Renal cortex interstitium (tissue), 11 donors: ENCODE measurements around the gene DENND1A. TPM values are rescaled to one million over a fixed set of nuclear protein-coding genes. Genes with fewer than 3 reads are reported as not detected.
"Not testable (repeated sequence)": the region's sequence is repeated elsewhere in the genome, so short reads cannot be mapped to it uniquely, and the experiment has no call there.

Experiments
- DNase-seq, 11 donors: peaks; one replicate each; pipeline ENCODE4 v3.0.0-alpha.2; 2013; ENCODE audit warnings: low read depth in 9 of 11, low spot score in 4 of 11; ENCODE audit errors: extremely low read depth in 1 of 11
- polyA plus RNA-seq, 3 donors: library from polyadenylated mRNA; unstranded; fragments of 120-200 nt; gene quantifications; one replicate each; pipeline ENCODE4 v1.2.1, GENCODE V29; 2013; ENCODE audit not compliant: insufficient read length in 3 of 3

The DENND1A gene
- polyA plus RNA-seq, 3 donors = 21.9 to 24.4 (median 22.3) TPM

DNA sequence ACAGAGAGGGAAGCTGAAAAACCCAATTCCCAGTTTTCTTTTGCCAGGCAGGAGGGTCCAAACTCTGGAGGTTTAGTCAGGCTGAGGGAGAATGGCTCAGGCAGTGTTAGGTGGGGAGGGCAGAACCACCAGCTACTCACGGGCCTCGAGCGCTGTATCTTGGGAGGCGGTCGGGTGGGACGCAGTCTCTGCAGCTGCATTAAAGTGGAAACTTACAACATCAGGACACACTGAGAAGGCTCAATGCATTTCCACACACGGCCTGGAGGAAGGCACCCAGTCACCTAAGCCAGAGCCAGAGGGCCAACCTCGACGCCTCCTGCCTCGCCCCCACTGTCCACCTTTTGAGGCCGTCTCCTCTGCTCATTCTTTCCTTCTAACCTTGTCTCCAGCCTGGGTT, 518.3 kb downstream of the DENND1A start:
- no peak for DNase-seq

DNA sequence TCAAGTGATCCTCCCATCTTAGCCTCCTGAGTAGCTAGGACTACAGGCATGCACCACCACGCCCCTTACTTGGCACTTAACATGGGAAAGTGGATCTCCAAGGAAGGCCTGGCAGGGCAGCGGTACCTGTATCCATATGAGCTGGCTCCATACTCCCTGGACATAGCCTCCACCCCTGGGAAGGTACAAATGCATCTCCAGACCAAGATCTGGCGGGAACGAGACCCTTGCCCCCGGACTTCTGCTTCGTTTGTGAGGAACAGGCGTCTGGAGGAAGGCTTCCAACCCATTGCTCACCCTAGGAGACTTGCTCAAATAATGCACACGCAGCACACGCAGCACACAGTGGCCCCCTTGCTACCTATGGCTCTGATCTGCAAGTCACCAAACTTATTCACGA, 518.7 kb downstream of the DENND1A start:
- no peak for DNase-seq

DNA sequence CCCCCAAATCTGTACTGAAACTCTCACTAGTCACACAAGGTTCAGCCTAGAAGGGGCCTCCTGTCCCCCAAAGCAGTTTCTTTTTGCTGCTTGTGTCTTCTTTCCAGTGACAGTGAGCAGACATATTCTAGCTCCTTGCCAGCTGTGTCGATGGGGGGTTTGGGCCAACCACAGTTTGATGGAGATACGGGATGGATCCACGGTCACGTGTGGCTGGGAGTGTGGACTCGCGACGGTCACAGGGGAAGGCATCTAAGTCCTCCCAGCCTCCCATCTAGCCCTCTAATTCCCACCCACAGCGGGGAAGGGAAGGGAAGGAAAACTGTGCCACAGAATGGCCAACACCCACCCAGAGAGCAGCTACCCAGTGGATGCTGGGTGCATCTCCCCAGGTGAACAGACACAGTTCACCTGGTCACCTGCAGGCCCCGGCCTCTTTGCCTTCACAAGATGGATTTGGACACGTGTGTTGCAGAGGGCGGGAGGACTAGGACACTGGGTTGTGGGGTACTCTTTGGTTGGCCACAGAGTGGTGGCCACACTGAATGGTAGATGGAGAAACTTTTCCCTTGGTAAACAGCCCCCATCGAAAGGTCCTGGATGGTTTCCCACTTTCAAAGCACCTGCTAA, 519.5 kb downstream of the DENND1A start:
- DNase-seq = no peak

DNA sequence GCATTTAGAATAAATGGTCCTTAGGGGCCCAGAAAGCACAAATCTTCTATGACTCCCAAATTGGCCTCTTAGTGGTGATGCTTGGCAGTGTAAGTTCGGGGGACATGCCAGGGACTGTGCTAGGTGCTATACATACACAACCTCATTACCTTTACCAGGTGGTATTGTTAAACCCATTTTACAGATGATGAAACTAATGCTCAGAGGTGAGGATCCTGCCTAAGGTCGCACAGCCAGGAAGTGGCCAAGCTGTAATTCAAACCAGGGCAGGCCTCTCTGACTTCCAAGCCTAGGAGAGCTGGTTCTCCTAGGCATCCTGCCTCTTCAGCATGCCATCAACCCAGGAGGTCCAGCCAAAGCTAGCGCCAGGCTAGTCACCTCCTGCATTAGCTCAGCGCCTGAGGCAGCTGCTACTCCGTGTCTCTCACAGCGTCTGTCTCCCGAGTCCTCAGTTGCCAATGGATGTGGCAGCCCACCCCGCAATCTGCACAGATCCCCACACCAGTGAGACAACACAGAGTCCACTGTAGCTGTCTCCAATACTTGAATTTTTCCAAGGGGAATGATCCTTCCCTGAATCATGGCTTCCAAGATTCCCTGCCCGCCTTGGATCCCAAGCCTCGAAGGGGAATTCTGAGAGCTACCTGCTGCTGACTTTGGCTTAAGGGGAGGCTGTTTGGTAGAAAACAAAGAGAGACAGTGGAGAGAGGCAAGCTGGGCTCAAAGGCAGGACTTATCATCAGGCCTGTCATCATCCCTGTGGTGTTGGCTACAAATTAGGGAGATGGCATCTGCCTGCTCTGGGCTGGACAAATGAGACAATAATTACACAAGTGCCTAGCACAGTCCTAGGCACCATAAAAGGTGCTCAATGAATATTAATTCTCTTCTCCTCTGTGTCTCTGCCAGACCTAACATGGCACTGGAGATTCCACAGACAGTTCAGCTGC, 521.3 kb downstream of the DENND1A start:
- no peak for DNase-seq

DNA sequence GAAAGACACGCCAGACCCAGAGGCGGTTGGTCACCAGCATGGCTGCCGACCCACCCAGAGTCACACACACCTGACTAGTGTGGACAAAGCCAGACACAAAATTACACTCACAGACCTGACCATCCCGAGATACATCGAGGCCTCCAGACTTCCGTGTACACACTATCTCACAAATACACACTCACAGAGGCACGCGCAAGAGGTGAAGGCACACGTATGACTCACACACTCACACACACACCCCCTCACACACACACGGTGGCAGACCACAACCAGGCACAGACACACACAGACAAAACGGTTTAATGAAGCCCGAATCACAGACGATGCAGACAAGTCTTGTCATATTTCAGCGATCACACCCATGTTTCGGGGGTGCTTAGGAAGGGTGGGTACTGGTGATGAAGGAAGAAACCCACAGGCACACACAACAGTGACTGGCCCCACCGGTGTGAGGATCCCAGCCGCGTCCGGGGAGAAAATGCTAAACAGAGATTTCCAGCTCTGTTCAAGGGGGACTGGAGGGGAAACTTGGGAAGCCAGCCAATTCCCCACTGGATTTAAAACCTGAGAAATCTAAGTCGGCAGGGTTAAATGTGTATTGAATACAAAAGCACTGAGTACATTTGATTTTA, 522.6 kb downstream of the DENND1A start:
- no peak for DNase-seq

DNA sequence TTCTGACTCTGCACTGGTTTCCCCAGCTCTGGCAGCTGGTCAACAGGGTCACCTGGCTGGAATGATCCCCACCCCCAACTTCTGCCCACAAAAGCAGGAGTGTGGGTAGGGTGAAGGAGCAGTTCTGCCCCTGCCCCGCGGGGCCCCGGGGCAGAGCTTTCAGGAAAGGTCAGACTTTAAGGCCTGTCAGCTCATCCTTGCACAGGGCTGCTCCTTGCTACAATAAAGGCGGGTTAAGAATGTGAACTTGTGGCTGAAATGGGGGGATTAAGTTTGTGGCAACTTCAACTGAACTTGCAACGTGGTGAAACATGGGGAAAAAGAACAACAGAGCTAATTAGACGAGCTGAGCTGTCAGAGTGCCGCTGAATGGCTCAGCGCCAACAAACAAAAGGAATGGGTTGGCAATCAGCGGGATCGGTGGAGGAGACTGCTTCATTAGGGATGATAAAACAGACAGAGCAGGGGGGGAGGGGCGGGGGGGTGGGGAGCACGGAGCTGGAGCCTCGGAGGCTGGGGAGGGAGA, 523.2 kb downstream of the DENND1A start:
- DNase-seq = no peak

DNA sequence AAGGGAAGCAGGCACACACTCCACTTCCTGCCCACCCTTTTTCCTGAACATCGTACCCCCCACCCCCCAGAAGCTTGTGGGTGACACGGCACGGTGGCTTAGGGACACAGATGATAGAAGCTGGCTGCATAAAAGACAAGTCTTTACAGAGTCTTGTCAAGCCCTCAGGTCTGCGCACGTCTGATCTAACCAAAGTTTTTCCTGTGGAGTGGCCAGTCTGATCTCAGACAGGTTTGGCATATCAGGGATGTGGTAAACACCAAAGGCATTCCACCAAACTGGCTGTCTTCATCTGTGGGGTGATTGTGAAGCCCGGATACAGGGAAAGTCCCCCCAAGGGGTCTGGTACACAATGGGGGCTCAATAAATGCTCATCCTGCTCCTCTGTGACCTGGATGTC, 523.9 kb downstream of the DENND1A start:
- no peak for DNase-seq

DNA sequence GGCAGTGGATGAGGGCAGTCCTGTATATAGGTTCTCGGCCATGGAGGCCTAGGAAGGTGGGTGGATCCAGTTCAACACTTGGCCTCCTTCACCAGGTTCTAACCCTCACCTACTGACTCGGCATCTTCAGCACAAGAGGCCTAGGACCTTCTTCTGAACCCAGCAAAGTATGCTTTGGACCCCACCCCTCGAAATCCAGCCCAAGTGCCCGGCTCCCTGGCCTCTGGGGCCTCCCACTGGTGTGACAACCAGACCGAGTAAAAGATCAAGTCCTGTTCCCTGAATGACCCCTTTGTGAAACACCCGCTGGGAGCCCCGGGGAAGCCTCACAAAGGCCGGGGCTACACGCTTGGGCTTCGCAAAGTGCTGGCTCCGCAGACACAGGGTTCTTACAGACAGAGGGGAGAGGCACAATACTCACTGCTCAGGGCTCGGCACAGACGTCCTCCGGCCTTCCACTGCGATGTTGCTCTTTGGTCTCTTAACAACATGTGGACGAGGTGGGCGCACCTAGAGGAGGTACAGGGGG, 526.9 kb downstream of the DENND1A start:
- DNase-seq = no peak

DNA sequence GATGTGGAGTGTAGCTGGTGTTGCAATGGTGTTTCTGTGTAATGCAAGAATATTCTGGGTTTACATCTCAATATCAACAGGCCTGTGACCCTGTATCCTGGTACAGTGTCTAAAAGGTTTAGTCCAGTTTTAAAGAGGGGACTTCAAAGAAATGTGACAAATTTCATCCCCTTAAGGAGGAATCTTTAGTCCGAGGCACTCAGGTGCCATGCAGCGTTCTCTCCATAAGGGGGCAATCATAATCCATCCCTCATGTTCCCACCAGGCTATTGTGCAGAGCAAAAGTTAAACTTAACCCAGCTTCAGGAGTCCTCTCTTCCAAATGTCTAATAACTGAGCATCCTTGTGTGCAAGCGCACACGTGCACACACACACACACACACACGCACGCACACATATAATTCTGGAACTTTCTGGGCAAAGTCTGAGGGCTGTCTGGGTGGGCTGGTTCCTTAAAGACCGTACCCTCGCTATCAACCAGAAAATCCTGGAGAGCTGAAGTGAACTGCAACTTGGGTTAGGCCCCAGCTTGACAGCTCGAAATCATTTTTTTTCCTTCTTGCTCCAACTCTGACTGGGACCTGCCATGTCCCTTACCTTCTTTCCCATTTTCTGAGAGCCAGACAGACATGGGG, 527.9 kb downstream of the DENND1A start:
- peak in 4 of 11 donors; percentile 36 to 54 (median 50) for DNase-seq

DNA sequence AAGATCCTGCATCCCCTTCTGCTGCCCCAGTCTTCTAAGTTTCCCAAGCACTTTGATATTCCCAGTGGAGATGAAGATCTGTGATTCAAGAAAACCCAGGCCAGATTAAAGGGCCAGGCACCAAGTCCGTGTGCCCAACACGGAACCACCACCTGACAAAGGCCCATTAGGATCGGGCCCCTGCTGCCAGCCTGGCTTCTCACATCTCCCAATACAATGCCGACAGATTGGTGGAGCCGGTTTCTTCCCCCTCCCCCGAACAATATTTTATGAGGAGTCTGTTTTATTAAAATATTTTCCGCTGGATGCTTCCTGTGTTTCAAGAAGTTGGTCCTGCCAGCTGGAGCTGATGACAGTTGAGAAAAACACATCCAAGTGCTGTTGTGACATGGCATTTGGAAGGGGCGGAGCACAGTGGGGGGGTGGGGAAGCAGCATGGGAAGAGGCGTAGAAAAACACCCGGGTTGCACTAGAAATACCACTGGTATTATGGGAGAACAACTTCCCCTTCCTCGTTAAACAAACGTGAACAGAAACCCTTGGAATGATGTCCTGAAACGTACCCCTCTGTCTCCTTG, 528.9 kb downstream of the DENND1A start:
- no peak for DNase-seq

DNA sequence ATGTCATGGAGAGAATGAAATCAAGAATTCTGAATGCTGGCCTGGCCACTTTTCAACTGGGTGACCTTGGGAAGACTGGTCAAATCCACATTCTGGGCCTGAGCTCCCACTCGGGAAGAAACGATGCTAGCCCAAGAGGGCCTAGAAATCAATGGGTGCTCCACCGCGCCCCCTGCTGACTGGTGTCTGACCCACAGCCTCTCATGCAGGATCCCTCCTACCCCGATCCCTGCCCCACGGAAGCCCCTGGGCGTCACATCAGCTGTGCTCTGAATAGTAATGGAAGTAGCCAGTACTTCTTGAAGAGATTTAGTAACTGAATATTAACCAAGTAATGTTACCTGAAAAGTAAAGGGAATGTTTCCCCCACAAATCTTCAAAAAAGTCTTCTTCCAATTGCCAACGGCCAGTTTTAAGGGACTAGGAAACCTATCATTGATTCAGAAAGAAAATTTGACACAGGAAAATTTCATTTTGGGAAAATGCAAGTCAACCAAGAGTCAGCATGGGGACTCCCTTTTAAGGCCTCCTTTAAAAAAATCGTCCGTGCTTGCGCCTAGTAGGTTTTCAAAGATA, 530.0 kb downstream of the DENND1A start:
- no peak for DNase-seq

DNA sequence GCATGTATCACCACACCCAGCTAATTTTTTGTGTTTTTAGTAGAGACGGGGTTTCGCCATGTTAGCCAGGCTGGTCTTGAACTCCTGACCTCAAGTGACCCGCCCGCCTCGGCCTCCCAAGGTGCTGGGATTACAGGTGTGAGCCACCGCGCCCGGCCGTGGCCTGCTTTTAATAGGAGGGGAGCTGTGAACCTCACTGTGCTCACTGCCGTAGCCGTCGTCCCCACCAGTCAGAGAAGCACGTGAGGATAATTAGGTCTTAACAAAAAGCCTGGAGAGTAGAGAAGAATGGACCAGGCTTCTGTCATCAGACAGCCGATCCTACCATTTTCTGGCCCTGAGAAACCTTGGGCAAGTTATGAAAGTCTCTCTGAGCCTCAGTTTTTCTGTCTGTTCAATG, 531.0 kb downstream of the DENND1A start:
- DNase-seq = not testable (repeated sequence)

DNA sequence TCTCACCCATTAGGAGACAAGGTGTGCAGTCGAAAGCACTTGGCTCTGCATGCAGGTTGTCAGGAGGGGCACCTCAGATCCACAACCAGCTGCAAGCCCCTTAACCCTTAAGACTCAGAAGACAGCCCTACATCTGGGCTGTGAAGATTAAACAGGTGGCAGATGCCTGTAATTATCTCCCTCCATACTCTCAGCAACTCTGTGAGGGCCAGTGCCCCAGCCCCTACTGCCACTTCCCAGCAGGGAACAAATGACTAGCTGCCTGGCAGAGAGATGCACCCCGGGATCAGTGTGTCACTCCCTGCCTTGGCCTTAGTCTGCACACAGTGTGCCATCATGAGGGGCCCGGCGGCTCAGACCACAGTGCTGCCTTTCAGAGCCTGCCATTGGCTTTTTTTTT, 532.0 kb downstream of the DENND1A start:
- DNase-seq = no peak

DNA sequence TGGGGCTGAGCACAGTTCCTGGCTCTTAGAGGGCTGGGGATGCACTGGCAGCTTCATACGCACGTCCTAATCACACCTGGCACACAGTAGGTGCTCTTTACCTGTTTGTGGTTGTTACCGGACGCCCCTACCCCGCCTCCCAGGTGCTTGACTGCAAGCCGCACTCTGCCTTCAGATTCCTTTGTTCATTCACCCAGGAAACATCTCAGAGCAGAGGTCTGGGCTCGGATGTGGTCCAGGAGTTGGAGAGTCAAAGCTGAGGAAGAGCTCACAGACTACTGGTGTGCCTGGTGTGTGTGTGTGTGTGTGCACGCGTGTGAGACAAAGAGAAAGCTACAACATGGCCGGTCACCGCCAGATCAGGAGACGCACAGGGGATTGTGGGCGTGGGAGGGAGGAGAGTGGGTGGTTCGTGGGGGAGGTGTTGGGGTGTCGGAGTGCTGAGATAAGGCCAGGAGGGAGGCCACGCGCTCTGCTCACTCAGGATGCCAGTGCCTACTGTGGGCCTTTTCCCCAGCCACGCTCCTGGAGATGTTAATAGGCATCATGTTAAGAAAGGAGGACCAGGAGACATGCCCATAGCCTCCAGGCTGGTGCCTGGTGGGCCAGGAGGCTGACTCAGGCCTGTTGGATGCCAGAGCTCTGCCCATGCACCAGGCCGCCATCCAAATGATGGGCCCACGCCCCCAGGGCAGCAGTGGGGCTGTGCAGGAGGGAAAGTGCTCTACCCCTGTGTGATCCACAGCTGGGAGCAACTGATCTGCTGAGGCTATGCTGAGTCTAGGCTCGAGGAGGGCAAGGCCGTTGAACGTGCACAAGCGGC, 534.0 kb downstream of the DENND1A start:
- peak in 1 of 11 donors; percentile 50 for DNase-seq

DNA sequence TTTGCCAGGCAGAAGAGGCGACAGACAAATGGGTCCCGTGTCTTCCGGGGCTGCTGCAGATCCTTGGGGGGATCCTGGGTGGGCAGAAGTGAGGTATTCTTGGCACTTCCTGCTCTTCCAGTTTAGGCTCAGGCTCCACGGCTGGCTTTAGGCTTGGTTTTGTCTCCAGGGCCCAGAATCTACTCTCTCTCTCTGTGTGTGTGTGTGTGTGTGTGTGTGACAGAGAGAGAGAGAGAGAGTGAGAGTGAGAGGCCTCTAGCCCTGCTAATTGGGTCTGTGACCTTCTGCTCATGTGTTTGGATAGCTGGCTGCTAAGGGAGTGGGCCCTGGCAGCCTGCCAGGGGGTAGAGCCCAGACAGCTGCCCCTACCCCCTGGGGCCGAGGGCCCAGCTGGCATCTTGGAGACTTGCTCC, 534.6 kb downstream of the DENND1A start:
- peak in 1 of 11 donors; percentile 48 for DNase-seq

DNA sequence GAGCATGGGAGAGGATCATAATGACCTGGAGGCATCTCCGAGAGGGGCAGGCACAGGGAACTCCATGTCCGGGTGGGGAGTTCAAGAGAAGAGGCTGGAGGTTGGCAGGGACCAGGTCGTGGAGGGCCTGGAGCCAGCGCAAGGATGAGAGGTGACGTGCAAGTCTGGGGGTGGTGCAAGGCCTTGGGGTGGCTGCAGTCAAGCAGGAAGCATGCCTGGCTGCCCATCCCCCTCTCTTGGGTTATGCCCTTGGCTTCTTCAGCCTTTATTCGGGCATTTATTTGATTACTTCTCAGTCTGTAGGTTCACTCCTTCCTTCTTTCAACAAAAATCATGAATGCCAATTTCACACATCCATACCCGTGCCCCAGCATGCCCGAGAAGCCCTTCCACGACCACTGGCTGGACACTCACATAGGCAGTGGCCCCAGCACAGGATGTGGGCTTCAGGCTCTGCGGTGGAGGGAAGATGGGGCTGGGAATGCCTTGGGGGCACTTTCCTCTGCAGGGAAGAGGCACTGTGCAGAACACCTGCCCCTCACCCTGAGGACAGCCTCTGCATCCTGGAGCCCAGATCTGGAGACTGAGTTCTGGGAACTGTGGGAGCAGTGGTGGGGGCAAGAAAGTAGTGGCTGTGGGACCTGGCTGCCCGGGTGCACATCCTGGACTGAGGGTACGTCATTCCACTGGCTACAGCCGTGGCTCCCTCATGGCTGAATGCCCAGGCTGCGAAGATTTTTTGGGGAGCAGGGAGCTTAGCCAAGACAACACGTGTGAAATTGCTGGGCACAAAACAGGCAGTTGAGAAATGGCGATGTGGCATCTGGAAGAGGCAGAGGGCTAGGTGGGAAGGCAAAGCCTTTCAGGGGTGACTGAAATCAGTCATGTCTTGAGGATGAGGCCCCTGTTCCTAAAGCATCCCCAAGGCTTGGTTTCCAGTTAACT, 535.4 kb downstream of the DENND1A start:
- DNase-seq = no peak
